ENCODE results near the gene BRPF1.
"Not testable (repeated sequence)": the region's sequence is repeated elsewhere in the genome, so short reads cannot be mapped to it uniquely, and the experiment has no call there.

BRPF1 gene

DNA sequence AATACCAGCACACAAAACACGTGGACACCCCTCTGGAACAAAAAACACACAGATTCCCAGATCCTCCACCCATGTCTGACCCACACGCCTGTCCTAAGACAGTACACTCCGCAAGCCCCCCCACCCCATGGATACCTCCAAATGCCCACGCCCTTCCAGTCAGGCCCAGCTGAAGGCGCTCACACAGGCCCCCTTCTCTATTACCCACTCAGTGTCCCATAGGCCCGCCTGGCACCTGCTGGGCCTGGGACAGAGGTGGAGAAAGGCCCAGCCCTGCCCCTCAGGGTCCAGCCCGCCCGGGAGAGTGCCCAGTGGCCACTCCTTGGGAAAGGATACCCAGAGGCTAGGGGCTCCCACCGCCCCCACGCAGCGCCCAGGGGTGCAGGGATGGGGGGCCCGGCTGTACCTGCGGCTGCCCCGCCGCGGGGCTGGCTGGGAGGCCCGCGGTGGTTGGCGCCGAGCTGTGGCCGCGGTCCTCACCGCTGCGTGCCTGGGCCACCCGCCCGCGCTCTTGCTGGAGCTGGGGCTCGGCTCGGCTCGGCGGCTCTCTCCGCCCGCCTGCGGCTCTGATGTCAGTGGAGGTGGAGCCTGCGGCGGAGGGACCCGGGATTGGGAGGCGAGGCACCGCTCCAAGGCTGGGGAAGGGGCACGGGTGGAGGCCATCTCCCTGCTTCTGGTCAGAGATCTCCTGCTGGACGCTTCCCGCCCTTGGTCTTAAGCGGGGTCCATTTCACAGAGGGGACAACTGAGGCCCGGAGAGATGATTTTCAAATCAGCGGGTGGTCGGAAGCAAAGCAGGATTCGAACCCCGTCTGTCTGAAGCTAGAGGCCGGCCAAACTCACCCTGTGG lies 38.1 kb downstream of the BRPF1 start, which contains the start of gene CAMK1:
CAMK1 (minus strand) TSS at position 522 of the 850 bp plus-strand sequence. CDS start 2,198 bp downstream, outside the sequence.
- DNase-seq = peak; percentile 49

GRCh38 chr3:9770276-9770812 lies 38.8 kb downstream of the BRPF1 start:
- DNase-seq = no peak

DNA sequence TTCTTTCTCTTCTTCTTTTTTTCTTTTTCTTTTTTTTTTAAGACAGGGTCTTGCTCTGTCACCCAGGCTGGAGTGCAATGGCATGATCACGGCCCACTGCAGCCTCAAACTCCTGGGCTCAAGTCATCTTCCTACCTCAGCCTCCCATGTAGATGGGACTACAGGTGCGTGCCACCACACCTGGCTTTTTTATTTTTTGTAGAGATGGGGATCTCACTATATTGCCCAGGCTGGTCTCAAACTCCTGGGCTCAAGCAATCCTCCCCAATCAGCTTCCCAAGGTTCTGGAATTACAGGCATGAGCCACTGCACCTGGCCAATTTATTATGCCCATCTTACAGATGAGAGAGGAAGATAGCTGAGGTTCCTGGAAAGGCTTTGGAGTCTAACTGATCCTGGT lies 39.5 kb downstream of the BRPF1 start:
- not testable (repeated sequence) for DNase-seq

DNA sequence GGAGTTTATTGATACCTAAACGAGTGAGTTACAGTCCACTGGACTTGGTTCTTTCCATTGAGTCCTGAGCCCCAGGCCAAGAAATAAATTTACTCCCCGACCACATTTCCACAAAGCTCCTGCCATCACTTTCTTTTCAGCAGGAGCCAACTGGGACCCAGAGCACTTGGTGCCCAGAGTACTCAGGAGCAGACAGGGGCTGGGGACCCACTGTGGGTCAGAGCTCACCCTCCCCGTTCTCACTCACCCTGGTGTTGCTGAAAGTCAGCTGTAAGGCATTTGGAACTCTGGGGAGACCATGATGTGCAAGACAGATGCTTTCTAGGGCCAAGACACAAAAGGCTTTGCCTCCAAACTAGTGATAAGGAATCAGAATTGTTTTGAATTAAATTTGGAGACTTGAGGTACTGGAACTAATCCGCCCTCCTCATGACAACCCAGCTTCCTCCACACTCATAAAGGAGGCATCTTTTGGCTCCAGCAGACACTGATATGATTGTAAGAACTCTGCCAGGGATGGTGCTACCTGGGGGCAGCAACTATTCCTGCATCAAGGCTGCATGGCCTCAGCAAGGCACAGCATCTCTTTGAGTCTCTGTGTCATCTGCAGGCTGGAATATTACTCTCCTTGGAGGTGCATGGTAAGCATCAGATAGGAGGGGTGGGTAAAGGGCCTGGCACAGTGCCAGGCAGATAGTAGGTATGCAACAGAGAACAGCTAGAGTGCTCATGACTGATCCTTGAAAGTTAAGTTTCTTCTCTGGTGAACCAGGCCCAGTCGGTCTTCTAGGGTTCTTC lies 45.6 kb downstream of the BRPF1 start:
- no peak for DNase-seq

GRCh38 chr3:9777694-9778021 lies 46.1 kb downstream of the BRPF1 start:
- no peak for DNase-seq

DNA sequence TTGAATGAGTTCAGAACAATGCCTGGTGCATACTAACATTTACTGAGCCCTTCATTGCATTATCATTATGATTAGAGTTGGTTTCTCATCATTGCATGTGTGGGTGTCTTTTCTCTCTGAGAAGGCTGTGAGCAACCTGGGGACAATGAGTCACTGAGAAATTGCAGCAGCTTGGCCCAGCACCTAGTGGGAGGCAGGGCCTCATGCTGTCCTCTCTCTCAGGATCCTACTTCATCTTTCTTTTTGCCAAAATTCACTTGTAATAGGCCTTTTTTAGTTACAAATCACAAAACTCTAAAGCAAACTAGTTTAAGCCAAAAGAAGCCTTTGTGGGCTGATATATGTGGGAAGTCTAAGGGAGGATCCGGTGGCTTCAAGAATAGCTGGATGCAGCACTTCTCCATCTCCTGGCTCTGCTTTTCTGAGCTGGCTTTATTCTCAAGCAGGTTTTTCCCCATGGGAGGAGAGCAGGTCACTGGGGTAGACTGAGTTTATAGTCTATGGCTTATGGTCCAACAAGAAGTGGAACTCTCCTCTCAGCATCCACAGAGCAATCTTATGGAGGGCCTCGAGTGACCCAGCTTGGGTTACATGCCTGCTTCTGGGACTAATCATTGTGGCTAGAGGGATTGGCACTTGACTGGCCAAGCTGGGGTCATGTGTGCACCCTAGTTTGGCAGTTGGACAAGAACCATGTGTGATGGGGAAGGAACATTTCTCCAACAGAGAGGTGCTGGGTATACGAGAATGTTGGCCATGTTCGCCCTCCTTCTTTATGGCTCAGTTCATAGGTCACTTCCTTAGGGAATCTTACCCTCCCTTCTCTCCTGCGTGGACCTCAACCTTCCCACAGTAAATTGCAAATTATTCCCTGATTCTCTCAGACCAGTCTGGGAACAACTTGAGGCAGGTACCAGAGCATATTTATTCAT lies 46.9 kb downstream of the BRPF1 start:
- DNase-seq = no peak

- DNase-seq = no peak
These were observed 47.6 kb downstream of the BRPF1 start for GRCh38 chr3:9779075-9779593.

DNA sequence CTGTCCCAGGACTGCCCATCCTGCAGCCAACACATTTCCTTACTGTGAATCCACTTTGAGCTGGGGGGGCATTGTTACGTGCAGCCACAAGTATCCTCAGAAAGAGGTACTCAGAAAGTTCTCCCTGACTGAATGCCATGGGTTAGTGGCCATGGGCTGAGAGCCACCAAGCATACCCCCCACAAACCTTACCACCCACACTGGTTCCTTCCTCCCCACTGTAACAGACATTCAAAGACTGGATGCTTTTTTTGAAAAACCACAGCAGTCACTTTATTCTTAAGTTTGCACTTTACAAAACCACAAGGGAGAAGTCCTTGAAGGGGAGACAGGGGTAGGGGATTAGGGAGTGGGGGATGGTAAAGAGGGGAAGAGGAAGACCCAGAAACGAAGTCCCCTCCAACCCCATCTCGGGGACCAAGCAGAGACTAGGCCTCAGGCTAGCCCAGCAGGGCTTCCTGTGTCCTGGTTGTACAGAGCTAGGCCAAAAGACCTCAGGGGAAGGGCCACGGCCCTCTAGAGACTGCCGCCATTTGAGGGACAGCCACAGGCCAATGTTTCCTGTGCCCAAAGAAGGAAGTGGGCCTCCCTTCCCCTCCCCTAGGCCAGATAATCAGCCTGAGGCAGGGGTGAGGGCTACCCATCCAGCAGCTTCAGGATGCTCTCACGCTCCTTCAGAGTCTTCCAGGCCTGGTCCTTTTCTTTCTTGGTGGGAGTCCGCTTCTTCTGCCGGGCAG lies 48.4 kb downstream of the BRPF1 start:
- peak; percentile 39 for DNase-seq

DNA sequence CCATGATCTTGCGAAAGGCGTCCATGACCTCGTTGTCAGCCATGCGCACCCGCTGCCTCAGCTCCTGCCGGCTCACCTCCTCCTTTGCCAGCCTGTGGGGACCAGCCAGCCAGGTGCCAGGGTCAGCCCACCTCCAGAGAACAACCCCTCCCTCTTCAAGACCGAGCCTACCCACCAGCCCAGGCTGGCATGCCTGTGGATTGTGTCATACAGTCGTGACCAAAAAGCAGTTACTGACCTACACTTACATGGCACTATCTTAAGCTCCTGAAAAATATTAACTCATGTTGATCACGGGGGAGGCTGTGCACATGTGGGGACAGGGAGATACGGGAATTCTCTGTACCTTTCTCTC lies 48.9 kb downstream of the BRPF1 start:
- no peak for DNase-seq

- no peak for DNase-seq
These were observed 49.4 kb downstream of the BRPF1 start for GRCh38 chr3:9780910-9781309.

DNA sequence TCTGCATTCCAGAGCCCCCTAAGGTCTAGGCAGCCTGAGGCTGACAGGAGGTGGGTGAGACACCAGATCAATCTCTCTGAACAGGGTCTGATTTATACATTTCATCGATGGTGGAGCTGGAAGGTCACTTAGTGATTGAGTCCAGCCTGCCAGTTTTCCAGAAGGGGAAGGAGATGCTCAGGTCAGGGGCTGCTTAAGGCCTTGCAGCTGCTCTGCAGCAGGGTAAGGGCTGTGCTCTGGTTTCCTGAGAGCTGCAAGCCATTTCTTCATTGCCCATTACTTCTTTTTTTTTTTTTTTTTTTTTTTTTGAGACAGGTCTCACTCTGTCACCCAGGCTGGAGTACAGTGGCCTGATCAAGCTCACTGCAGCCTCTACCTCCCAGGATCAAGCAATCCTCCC lies 50.0 kb downstream of the BRPF1 start:
- DNase-seq = no peak

DNA sequence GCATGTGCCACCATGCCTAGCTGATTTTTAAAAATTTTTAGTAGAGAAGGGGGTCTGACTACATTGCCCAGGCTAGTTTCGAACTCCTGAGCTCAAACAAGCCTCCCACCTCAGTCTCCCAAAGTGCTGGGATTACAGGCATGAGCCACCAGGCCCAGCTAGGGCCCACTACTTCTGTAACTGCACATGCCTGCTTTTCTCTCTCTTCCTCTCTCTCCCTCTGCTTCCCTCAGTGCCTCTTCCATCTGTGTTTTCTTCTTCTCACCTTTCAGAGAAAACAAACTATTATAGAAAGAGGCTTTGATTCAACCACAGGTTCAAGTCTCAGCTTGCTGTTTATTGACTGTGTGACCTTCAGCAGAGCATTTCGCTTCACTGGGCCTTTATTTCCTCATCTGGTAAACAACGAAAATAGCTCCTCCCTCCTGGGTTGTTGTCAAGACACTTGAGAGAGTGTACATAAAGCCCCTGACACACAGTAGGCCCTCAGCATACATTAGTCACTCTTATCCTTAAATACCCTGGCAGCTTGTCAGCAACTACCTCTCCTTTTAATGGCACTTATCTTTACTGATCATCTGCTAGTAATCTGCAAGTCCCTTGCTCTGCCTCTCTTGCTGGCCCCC lies 50.6 kb downstream of the BRPF1 start:
- no peak for DNase-seq

DNA sequence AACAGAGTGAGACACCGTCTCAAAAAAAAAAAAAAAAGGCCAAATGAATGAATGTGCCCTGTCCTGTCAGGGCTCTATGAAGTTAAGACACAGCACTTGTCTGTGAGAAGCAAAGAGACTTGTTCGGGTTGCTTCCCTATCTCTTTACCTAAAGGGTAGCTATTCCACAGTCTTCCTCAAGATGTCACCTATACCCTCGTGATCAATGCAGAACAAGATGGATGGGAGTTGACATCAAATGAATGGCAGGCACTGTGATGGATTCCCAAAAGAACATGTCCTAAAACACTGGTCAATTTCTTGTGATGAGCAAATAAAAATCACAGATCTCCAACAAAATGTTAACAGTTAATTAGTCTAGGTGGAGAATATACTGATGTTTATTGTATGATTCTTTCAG lies 51.2 kb downstream of the BRPF1 start:
- DNase-seq = no peak

GRCh38 chr3:9783954-9784353 lies 52.4 kb downstream of the BRPF1 start:
- no peak for DNase-seq

DNA sequence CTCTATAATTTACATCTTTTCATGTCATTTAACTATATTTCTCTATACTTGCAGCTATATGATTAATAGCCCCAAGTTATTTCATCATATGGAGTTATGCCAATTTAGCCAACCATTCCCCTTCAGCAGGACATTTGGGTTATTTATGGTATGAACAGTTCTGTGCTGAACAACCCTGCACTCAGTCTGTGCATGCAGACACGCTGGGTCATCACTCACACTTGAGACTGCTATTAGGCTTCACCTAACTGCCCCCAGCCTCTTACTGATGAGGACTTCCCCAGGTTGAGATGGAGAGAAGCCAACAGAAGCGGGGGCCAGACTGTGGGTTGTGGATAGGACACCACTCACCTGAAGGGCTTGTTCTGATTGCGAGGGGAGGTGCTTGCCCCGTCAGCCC lies 53.4 kb downstream of the BRPF1 start:
- no peak for DNase-seq

DNA sequence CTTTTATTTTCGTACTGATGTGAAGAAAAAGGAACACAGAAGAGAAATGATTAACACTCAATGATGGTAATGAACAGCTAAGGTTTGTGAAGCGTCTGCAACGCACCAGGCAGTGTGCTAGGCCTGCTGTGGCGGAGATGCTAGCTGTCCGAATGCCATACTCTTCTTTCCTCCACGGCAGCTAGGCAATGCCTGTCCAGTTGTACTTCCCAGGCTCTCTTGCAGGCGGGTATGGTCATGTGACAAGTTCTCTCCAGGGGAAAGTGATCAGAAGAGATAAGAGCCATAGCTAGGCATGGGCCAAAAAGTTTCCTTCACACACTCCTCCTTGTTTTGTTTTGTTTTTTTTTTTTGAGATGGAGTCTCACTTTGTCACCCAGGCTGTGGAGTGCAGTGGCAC lies 54.1 kb downstream of the BRPF1 start:
- no peak for DNase-seq

DNA sequence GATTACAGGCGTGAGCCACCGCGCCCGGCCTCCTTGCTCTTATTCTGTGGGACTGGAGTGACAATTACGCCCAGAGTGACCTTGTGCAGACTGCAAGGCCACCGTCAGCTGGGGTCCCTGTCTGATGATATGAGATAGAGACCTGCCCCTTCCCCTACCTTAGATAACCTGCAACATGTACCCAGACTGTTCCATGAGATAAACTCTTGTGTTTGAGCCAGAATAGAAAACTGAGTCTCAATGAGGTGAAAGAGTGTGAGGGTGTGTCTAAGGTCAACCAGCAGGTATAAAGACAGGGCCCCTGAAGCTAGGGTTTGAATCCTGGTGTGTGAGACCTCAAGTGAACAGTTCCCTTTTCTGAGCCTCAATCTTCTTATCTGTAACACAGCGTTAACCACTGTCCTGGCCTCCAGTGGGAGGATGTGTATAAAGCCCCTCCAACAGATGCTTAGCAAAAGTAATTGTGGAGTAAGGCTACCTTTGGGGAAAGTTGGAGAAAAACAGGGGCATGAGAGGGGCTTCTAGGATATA lies 54.7 kb downstream of the BRPF1 start:
- no peak for DNase-seq

- no peak for DNase-seq
These were observed 55.5 kb downstream of the BRPF1 start for GRCh38 chr3:9786825-9787669.

GRCh38 chr3:9787714-9788113 lies 56.2 kb downstream of the BRPF1 start:
- DNase-seq = no peak

GRCh38 chr3:9791127-9791526 lies 59.6 kb downstream of the BRPF1 start:
- no peak for DNase-seq
